CD4-positive, alpha-beta T cell (primary cell): ENCODE data around the gene ZNF580. TPM values are rescaled to one million over a fixed set of nuclear protein-coding genes. Genes with fewer than 3 reads are reported as not detected.

ENCODE experiments used
- ATAC-seq: fragments of 200-7000 bp; cut with Tn5 transposase; one replicate; pipeline ENCODE4 v1.10.0; 2022; ENCODE audit warnings: mild to moderate bottlenecking; ENCODE audit not compliant: poor library complexity
- CTCF ChIA-PET: fragments of 350-600 bp; sonication (Branson Sonifier 250); formaldehyde crosslinking; loops from one replicate; lab custom pipeline; 2021; ENCODE audit warnings: antibody characterized with exemption, inconsistent platforms; lab: Charles Lee
- POLR2A ChIA-PET: fragments of 350-600 bp; sonication (Branson Sonifier 250); formaldehyde crosslinking; loops from one replicate; lab custom pipeline; 2021; ENCODE audit warnings: antibody characterized with exemption, inconsistent platforms; lab: Charles Lee
- DNase-seq, 14 experiments: peaks; one replicate each; pipeline ENCODE4 v3.0.0-alpha.2; 2013 to 2020; ENCODE audit warnings: mixed read lengths in 2 of 14
- H3K27ac ChIP-seq, 2 donors: one replicate each; pipeline versions ENCODE4 v1.5.1 to v1.7.0; 2013; ENCODE audit warnings: low read length in 2 of 2, low read depth in 1 of 2, mild to moderate bottlenecking in 1 of 2
- H3K27me3 ChIP-seq, 2 experiments: 1 replicate in 1 of 2; 2 replicates in 1 of 2; pipeline versions ENCODE4 v1.6.1 to v1.7.0; 2013; ENCODE audit warnings: low read length in 2 of 2, control low read depth in 1 of 2, mild to moderate bottlenecking in 1 of 2, moderate library complexity in 1 of 2; ENCODE audit not compliant: insufficient read depth in 2 of 2, control insufficient read depth in 1 of 2
- H3K36me3 ChIP-seq: one replicate; pipeline ENCODE4 v1.6.1; 2013; ENCODE audit warnings: low read length, control low read depth; ENCODE audit not compliant: insufficient read depth
- H3K4me1 ChIP-seq: one replicate; pipeline ENCODE4 v1.6.1; 2013; ENCODE audit warnings: low read length, control low read depth; ENCODE audit not compliant: insufficient read depth
- H3K4me3 ChIP-seq: one replicate; pipeline ENCODE4 v1.5.1; 2013; ENCODE audit warnings: mild to moderate bottlenecking, low read length, moderate library complexity
- H3K9me3 ChIP-seq, 2 experiments: 1 replicate in 1 of 2; 2 replicates in 1 of 2; pipeline versions ENCODE4 v1.6.1 to v1.7.0; 2013; ENCODE audit warnings: low read length in 2 of 2, mild to moderate bottlenecking in 2 of 2, control low read depth in 1 of 2, moderate library complexity in 1 of 2; ENCODE audit not compliant: control insufficient read depth in 1 of 2, insufficient read depth in 1 of 2
- H3K27ac Mint-ChIP-seq: one replicate; pipeline ENCODE4 v1.8.0; 2020; ENCODE audit warnings: mixed read lengths
- H3K27me3 Mint-ChIP-seq: one replicate; pipeline ENCODE4 v1.8.0; 2021; ENCODE audit warnings: mixed read lengths
- H3K36me3 Mint-ChIP-seq: one replicate; pipeline ENCODE4 v1.8.0; 2021; ENCODE audit warnings: low read depth, mixed read lengths
- H3K4me1 Mint-ChIP-seq: one replicate; pipeline ENCODE4 v1.8.0; 2021; ENCODE audit warnings: low read depth, mixed read lengths
- H3K4me3 Mint-ChIP-seq: one replicate; pipeline ENCODE4 v1.8.0; 2020; ENCODE audit warnings: mild to moderate bottlenecking, mixed read lengths
- H3K9me3 Mint-ChIP-seq: one replicate; pipeline ENCODE4 v1.8.0; 2020; ENCODE audit warnings: mixed read lengths
- CTCF ChIP-seq: fragments of 200-600 bp; IDR thresholded peaks from one replicate; pipeline ENCODE4 v1.8.0; 2022; ENCODE audit warnings: antibody characterized with exemption, mild to moderate bottlenecking
- intact Hi-C, 2 experiments: fragments of 100-400 bp; cut with DNase I in 1 of 2; cut with micrococcal nuclease in 1 of 2; formaldehyde crosslinking; loops; one replicate each; pipeline versions ENCODE4 v1.15.1 to v1.9.0; 2023 to 2025; cut with DNase I, micrococcal nuclease
- total RNA-seq, 174 experiments: library from RNA in 2 of 174; stranded (reverse) in 2 of 174; gene quantifications; one replicate each; pipeline ENCODE4 v1.2.3 and lab custom pipeline; 2021 to 2026

ZNF580 gene
- total RNA-seq, 2 experiments from 2014 or later: 45.2 to 46.6 TPM

DNA sequence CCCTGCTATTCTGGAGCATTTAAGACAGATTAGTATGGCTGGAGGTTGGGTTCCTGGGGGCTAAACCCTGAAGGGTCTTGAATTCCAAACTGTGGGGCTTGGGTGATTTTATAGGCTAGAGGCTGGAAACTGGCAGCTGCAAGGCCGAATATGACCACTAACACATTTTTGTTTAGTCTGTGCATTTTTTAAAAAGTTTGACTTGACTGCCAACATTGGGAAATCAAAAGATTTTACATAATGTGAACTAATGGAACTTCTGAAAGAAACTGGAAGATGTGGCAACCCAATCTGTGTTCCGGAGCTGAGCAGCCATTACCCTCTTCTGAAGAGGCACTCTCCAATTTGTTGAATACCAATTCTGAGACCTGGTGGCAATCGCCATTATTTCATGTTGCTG, 21.5 kb upstream of the ZNF580 start:
- no peaks in the 10 kb centered on the region for H3K9me3 Mint-ChIP-seq
- Histone ChIP-seq H3K4me3 (no peak overlapping the region), H3K36me3 (peaks cover 32% of the 10 kb centered on the region), H3K27me3 (no peaks in the 10 kb centered on the region), H3K4me1 (peaks cover 24% of the 10 kb centered on the region), H3K9me3 (no peaks in the 10 kb centered on the region), H3K27ac (no peak overlapping the region)
- no peaks in the 10 kb centered on the region for H3K27me3 Mint-ChIP-seq
- H3K27ac Mint-ChIP-seq: peak overlapping the region; percentile 61
- no peak for ATAC-seq
- intact Hi-C loops: no loop called here
- H3K36me3 Mint-ChIP-seq: peaks cover 34% of the 10 kb centered on the region
- peaks cover 30% of the 10 kb centered on the region for H3K4me1 Mint-ChIP-seq
- ChIA-PET CTCF (interaction anchor here (0.8 to 4.8 kb wide), 2 partner anchors 12 to 13 kb away, joined by 3 to 28 read pairs; partner anchors contain the start of gene ZNF865), POLR2A (interaction anchor here (2.6 kb wide), 1 partner anchor 13 kb away, joined by 16 read pairs; the partner anchor contains the start of gene ZNF865)
- H3K4me3 Mint-ChIP-seq: no peak overlapping the region
- no peak for DNase-seq
- no peak for TF ChIP-seq CTCF

DNA sequence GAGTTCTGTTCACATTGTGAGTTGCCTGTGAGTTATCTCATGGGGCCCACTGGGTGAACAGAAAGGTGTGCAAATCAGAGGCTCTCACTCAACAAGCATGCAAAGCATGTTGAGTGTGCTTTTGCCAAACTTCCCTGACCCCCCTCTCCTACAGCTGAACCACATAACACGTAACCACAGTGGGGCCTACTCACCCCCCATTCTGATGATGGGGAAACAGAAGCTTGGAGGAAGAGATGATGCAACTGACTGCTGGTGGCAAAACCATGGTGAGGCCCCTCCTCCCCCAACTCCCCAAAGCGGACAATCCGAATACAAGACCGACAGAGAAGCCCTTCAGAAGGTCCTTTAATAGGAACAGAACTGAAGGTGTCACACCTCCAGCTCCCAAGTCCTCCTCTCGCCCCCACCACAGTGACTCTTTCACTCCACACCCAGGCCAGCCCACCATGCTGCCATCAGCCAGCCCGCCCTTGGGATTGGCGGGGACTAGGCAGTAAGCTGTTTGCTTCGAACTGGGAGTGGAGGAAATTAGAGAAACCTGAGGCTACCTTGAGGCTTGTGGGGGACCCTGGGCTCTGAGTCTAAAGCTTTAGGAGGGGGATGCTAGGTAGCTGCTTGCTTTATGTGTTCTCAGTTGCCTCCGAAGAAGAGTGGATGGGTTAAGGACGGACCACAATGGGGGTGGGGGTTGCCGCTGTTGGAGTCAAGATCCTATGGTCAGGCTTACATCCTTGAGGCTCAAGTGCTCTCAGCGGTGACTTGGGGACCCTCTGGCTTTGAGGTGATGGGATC, 20.2 kb upstream of the ZNF580 start:
- DNase-seq: peak in 4 of 14 experiments; percentile 31 to 66 (median 50)
- Histone ChIP-seq H3K27ac (no peak overlapping the region), H3K36me3 (peaks cover 27% of the 10 kb centered on the region), H3K27me3 (no peaks in the 10 kb centered on the region), H3K4me3 (no peak overlapping the region), H3K4me1 (peaks cover 35% of the 10 kb centered on the region), H3K9me3 (no peaks in the 10 kb centered on the region)
- H3K4me1 Mint-ChIP-seq: peaks cover 40% of the 10 kb centered on the region
- ChIA-PET CTCF (interaction anchor here (0.5 to 4.8 kb wide), 2 partner anchors 15 to 61 kb away, joined by 3 to 28 read pairs; partner anchors contain the start of gene ZNF865), POLR2A (interaction anchor here (1.5 to 2.6 kb wide), 2 partner anchors 14 to 21 kb away, joined by 7 to 16 read pairs; partner anchors contain the start of genes FIZ1, ZNF524 and ZNF865)
- H3K27me3 Mint-ChIP-seq: no peaks in the 10 kb centered on the region
- no peak for ATAC-seq
- H3K9me3 Mint-ChIP-seq: no peaks in the 10 kb centered on the region
- H3K36me3 Mint-ChIP-seq: peaks cover 39% of the 10 kb centered on the region
- TF ChIP-seq CTCF: no peak
- H3K27ac Mint-ChIP-seq: peak overlapping the region; percentile 61
- H3K4me3 Mint-ChIP-seq: peak overlapping the region; percentile 38
- intact Hi-C loops: no loop called here

DNA sequence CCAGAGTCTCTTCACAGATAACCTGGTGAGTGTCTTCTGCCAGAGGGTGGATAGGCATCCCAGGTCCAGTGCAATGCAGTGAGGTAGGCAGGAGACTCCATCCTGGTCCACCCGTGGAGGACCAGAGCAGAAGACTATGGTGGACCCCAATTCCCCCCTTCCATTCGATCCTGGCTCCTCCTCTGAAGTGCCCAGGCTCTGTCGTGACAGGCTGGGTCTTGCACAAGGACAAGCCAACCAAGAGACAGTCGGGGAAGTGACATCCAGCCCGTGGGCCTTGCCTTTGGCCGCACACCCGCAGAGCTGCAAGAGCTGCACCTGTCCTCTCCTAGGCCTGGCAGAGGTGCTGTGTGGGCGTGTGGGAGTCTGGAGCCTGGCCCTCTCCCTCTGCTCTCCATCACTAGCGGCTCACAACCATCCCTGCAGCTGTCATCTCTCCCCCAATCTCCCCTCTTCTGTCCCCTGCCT, 19.6 kb upstream of the ZNF580 start:
- ATAC-seq (no peak), DNase-seq (peak in 1 of 14 experiments; percentile 27)
- ChIA-PET CTCF (interaction anchor here (4.8 kb wide), 1 partner anchor 15 kb away, joined by 28 read pairs; the partner anchor contains the start of gene ZNF865), POLR2A (interaction anchor here (2.6 kb wide), 1 partner anchor 15 kb away, joined by 16 read pairs; the partner anchor contains the start of gene ZNF865)
- H3K9me3 ChIP-seq: no peaks in the 10 kb centered on the region
- no peak overlapping the region for H3K4me3 Mint-ChIP-seq
- peaks cover 24% of the 10 kb centered on the region for H3K36me3 ChIP-seq
- H3K36me3 Mint-ChIP-seq: peaks cover 39% of the 10 kb centered on the region
- no peak overlapping the region for H3K27ac ChIP-seq
- no peaks in the 10 kb centered on the region for H3K9me3 Mint-ChIP-seq
- no peaks in the 10 kb centered on the region for H3K27me3 Mint-ChIP-seq
- H3K4me3 ChIP-seq: no peak overlapping the region
- H3K27me3 ChIP-seq: no peaks in the 10 kb centered on the region
- H3K4me1 ChIP-seq: peaks cover 42% of the 10 kb centered on the region
- intact Hi-C loops: no loop called here
- H3K4me1 Mint-ChIP-seq: peaks cover 46% of the 10 kb centered on the region
- peak overlapping the region; percentile 61 for H3K27ac Mint-ChIP-seq
- TF ChIP-seq CTCF: no peak
